NCI-H345 treated with DMSO at 0.1 percent for 48 hours (cell line): ENCODE measurements around the gene BCO2.
A peak's percentile ranks its signal among the peaks of the same experiment; 100 is the strongest.
"Not testable (repeated sequence)": the region's sequence is repeated elsewhere in the genome, so short reads cannot be mapped to it uniquely, and the experiment has no call there.

Experiments
- DNase-seq: peaks from one replicate; lab custom pipeline; 2025; ENCODE audit not compliant: unreplicated experiment; lab: John Stamatoyannopoulos, UW

Gene BCO2, protein sequence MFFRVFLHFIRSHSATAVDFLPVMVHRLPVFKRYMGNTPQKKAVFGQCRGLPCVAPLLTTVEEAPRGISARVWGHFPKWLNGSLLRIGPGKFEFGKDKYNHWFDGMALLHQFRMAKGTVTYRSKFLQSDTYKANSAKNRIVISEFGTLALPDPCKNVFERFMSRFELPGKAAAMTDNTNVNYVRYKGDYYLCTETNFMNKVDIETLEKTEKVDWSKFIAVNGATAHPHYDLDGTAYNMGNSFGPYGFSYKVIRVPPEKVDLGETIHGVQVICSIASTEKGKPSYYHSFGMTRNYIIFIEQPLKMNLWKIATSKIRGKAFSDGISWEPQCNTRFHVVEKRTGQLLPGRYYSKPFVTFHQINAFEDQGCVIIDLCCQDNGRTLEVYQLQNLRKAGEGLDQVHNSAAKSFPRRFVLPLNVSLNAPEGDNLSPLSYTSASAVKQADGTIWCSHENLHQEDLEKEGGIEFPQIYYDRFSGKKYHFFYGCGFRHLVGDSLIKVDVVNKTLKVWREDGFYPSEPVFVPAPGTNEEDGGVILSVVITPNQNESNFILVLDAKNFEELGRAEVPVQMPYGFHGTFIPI

DNA sequence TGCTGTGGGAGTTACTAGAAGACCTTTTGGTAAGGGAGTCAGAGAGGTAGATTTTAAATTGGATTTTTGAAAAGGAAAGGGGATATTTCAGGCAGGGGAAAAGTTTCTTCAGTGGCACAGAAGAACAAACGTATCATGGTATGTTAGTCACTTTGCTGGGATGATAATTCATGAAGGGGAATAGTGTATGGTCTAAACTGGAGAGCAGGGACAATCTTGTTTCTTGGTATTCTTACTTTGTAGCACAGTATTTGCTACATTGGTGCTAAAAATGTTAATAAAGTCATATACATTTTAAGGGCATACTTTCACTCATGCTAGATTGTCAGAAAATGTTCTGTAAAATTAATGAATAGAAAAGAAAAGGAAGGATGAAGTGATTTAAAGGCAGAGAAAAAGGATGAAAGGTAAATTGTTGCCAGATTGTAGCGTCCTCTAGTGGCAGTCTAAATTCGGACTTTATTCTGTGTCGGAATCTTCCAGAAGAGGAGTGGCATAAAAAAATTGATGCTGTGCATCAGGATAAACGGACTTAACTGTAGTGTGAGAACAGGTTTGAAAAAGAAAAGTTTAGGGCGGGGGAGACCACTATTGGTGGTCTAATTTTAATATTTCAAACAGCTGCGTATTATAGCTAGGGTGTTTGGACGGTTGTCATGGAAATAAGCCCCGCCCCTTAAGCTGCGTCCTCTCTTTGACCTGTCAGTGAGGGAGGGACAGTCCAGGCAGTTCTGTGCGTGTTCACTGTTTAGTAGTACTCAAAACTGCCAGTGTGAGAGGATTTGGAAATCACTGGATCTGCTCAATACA, at the start of gene BCO2:
Gene BCO2 (plus strand): TSS at position 724 of the 810 bp plus-strand sequence. CDS start 90 bp downstream, outside the sequence.
- no peak for DNase-seq

DNA sequence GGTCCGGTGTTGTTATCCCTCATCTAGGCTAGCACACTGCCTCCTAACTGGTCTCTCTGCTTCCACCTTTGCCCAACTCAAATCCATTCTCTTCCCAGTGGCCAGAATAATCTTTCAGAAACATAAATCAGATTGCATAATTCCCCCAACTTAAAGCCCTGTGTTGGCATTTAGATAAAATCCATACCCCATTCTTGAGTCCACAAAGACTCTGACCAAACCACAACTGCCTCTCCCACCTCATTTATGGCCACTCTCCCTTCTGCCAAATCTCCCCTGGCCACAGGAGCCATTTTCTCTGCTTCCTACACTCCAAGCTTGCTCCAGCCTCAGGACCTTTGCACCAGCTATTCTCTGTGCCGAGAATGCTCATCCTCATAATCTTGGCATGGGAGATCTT, 48.3 kb upstream of the BCO2 start:
- no peak for DNase-seq

DNA sequence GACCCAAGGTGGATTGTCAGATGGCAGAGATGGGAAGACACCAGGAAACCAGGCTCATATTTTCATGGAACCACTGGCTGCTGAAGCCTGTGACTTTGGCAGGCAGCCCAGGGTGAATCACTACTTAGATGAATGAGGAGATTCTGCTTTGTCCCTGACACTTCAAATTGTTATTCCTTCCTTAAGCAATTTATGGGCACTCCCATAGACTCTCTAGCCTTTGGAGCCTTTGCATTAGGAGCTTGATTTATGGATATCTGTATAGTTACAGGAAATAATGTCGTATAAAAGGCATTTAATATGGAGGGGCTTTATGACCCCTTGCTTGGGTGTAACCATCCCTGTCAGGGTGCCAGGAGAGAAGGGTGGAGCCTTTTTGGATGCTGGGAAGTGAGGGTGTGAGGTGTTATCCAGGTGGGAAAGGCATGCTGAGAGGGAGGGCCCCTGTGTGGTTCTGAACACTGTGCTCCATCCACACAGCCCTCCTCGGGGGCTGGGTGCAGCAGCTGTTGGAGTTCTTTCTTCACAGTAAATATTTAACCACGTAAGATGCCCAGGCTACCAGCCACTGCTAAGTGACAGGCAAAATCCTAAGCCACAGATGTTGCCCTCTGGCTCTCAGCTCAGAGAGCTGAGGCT, 46.7 kb upstream of the BCO2 start:
- peak; percentile 89 for DNase-seq

DNA sequence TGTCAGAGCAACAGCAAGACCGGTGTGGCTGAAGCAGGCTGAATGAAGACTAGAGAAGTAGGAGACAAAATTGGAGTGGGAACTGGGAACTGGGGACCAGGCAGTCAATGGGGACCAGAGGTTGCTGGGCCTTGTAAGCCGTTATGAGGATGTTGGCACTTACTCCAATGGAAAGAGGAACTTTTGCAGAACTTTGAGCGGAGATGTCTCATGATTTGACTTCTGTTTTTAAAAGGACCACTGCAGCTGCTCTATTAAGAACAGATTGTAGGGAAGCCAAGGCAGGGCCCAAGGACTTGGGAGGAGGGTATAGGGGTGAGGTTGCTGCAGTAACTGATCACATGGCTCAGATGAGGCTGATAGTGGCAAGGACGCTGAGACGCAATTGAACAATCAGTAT, 45.7 kb upstream of the BCO2 start:
- DNase-seq: no peak

DNA sequence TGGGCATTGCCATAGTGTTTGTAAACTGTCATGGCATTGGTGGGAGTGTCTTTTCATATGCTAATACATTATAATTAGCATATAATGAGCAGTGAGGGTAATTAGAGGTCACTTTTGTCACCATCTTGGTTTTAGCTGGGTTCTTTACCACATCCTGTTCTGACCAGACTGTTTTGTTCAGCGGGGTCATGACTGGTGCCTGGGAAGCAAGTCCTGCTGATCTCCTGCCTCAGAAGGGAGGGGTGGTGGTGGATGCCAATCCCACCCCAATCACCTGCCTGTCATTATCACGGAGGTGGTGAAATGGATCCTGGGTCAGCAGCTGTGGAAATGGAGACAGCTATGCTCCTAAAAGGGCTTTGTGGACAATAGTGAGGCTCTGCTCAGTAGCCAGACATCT, 42.6 kb upstream of the BCO2 start:
- no peak for DNase-seq

DNA sequence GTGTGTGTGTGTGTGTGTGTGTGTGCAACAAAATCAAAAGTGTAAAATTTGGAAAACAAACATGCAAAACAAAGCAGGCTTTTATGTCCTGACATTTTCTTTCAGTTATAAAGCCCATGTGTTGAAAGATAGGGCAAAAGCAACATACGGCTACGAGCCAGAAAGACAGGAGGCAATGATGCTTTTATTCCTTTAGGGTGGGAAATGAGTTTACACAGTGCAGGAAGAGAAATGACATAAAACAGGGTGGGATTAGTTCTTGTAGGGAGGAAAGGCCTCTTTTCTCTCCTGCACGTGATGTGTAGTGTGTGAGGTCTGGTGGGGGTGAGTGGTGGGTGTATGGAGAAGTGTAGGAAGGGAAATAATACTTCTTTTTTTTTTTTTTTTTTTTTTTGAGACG, 40.8 kb upstream of the BCO2 start:
- no peak for DNase-seq

DNA sequence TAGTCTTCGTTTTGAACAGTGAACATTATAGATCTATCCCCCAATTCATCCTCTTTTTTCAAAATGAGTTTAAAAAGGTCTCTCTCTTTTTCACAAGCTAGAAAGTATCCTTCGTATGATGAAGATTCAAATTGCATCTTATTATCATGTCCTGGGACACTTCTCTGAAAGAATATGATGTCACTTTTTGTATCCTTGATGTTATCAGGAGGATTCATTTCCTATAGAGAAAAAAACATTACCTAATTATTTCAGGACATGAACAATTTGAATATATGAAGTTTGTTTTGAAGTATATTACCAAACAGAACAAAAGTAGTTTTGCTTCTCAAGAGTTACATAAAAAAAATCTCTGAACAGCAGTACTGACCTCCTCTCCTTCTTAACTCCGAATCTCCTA, 31.7 kb upstream of the BCO2 start:
- no peak for DNase-seq

DNA sequence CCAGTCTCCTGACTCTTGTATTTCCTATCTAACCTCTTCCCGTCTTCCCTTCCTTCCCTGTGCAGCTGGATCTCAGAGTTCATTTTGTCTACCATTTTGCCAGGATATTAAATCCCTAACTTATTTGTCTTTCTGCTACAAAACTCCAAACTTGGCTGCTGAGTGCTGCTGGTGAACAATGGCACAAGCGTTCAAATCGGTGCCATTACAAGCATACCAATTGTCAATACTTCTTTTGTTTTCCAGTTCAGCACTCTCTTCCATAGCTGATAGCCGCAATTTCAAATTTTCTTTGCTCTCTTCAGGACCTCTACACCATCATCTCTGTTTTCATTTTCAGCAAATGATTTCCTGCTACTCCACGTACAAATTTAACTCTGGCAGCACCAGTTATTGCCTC, 24.8 kb upstream of the BCO2 start:
- DNase-seq: no peak

DNA sequence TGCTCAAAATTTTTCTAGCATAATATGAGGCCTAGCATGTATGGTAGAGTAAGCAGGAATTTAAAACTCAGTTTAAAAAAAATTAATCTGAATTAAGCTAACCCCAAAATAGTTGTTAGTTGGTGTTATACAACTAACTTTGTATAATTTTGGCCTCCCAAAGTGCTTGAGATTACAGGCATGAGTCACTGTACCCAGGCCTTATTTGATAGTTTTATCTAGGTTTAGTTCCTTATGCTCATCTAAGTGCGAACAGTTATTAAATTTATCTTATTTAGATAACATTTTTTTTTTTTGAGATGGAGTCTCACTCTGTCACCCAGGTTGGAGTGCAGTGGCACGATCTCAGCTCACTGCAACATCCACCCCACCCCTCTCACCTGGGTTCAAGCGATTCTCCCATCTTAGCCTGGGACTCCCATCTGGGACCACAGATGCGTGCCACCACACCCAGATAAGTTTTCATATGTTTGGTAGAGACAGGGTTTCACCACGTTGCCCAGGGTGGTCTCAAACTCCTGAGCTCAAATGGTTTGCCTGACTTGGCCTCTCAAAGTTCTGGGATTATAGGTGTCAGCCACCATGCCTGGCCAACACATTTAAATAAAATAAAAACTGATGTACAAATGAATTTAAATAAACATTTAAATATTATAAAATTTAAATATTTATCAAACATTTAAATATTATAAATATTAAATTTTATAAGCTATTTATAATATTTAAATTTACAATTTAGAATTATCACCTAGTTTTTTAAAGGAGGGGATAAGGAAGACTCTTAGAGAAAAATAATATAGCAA, 19.0 kb upstream of the BCO2 start:
- DNase-seq: no peak

DNA sequence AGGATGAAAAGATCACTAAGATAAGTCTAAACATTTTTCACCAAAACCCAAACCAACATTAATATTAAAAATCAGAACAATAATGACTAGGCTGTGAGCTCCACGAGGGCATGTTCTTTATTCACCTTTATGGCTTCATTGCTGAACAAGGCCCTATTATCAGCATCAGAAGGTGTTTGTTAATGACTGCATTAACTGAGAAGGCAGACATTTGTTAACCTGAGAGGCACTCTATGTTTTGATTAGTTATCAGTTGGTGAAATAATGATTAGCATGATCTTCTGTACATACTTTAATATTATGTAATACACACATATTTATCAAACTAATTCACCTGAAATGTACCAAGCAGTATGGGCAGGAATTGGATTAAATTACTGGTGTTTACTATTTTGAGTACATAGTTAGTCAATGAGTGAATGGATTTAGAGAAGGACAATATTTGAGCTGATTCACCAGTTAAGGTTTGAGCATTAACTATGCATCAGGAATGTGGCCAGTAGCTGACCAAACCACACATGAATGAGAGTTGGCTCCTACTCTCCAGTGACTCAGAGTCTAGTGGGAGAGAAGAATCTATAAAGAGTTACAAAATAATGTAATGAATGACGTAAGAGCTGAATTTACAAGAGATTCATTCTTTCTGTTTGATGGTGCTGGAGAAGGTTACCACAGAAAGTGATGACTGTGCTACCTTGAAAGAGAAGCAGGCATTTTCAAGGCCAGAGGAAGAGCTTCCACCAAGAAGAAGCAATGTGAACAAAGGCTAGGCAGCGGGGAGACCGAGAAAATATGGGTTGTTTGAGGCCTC, 18.2 kb upstream of the BCO2 start:
- no peak for DNase-seq

DNA sequence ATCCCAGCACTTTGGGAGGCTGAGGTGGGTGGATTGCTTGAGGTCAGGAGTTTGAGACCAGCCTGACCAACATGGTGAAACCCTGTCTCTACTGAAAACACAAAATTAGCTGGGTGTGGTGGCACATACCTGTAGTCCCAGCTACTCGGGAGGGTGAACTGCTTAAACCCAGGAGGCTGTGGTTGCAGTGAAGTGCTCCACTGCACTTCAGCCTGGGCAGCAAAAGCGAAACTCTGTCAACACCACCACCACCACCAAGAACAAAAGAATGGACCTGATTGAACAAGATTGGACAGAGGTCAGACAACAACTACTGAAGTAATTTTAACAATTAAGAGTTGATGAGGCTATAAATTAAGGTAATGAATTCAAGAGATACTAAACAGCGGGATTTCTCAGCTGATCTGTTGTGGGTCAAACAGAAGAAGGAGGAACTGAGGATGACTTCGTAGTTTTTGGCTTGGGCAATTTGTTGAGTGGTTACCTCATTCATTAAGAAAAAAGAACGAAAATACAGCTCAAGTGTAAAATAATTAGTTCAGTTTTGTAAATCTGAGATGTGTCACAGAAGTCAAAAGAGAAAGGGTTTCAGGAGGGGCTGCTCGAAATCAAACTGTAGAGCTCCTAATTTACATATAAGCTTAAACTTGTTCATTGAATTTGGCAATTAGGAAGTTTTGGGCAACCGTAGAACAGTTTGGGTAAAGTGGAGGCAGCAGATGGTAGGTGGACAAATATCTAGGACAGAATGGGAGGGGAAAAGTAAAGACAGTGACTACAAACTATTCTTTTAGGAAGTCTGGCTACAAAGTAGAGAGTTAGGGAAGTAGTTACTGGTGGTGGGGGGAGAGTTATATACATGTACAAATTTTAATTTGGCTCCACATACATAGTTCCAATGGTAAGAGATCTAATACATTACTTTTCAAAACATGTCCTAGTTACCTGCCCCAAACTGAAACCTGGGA, 15.9 kb upstream of the BCO2 start:
- no peak for DNase-seq

DNA sequence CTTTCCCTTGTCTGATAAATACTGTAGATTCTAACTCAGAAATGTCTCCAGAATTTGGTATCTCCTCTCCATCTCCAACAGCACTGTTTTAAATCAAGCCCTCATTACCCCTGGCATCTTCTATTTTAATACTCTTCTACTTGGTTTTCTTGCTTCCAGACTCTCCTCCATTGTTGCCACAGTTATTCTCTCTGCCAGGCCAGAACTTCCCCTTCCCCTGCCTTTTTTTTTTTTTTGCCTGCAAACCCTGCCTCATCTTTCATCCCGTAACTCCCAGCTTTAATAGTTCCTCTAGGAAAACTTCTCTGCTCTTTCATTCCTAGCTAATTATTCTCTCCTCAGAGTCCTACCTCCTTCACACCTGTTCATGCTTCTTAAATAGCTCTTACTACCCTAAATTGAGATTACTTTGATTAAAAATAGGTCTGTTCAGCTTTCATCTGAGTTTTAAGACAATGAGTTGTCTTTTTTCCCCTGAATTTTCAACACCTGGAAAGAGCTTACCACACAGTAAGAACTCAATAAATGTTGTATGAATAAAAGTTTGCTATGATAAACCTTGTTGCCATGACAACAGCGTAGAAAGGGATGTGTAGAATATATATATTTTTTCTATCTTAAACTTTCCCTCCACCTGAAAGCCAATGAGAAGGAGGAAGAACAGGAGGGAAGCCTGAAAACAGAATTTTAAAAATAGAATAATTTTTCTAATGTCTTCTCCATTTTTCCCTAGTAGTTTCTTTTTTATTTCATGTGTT, 15.0 kb upstream of the BCO2 start:
- no peak for DNase-seq

DNA sequence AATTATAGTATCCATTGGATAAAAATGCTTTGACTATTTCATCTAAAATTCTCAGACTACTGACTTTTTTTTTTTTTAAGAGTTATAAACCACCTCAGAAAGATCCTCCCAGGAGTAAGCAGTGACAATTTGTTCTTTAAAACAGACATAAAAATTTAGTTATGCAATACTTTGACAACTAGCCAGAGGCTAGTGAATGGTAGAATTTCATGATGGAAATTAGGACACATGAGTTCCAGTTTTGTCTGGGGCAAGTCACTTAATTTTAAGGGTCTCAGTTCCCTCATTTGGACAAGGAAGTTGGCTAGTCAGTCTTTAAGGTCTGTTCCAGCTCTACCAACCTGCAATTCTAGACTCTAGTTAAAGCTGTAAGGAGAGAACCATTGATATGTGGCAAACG, 14.3 kb upstream of the BCO2 start:
- no peak for DNase-seq

DNA sequence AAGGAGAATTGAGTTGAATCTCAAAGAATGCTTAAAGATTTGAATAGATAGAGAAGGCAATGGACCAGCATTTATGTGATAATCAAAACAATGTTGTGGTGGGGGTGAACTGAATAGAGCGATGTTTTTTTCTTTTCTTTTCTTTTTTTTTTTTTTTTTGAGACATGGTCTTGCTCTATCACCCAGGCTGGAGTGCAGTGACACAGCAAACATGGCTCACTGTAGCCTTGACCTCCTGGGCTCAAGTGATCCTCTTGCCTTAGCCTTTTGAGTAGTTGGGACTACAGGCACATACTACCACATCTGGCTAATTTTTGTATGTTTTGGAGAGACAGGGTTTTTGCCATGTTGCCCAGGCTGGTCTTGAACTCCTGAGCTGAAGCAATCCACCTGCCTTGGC, 13.1 kb upstream of the BCO2 start:
- DNase-seq: not testable (repeated sequence)

DNA sequence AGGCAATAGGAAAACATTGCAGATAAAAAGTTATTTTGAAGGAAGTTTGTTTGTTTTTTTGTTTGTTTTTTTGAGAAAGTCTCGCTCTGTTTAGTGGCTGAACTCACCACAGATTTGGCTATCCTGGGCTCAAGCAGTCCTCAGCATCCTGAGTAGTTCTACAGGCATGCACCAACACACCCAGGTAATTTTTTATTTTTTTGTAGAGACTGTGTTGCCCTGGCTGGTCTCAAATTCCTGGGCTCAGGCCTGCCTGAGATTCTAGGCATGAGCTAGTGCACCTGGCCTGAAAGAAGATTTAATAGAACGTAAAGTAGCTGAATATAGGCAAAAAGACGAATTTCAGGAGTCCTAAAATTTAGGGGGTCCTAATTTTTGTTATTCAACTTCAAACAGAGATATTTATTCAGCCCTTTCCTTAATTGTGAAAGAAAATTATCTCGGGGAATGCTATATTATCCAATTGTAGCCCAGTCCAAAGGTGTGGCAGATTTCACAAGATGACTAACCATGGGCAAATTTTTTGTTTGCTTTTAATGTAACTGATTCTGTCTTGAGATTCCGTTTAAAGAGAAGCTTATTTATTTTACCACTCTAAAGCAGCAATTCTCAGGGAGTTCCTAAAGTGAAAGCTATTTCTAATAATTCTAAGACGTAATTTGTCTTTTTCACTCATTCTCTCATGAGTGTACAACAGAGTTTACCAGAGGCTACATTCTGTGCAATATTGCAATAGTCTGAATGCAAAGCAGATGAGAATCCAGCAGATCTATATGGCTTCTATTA, 12.4 kb upstream of the BCO2 start:
- no peak for DNase-seq

DNA sequence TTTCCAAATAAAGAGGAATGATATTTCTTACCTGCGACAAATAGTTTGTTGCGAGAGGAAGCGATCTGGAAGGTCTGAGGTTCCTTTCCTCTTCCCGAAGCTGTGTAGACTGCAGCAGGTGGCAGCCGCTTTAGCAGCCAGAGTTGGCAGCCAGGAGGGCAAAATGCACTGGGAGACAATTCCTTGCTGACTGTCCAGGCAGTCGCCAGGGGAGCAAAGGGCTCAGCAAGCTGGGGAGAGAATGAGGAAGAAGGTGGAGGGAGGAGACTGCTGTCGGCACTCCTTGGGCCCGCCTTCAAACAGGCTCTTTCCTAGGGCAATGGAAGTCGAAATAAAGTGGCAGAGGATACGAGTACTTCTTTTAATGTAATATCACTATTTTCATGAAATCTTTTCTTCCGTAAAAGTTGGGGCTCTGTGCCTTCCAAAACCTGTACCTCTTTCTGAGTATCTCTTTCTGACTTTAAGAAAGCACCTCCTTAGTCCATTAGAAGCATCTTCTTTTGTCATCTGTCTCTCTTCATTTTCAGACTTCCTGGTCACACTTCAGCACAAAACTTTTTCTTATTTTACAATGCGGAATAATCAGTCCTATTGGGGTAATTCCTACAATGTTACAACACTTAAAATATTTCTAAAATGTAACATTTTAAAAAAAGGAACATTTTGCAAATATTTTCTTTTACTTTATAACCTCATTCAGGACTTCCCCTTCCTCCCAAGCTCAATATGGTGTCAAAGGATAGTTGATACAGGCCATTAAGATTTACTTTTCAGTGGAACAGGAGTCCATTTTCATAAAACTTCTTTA, 11.2 kb upstream of the BCO2 start, which contains the start of gene IL18:
Gene IL18 (minus strand): TSS at position 220 of the 811 bp plus-strand sequence. CDS start 9,041 bp downstream, outside the sequence.
- no peak for DNase-seq
